GM13977 (cell line): ENCODE results near the gene JADE2.
A peak's percentile ranks its signal among the peaks of the same experiment; 100 is the strongest.

Source experiments
- DNase-seq: peaks from one replicate; pipeline ENCODE4 v3.0.0; 2012; ENCODE audit warnings: low spot score
- in situ Hi-C: fragments of 300-500 bp; cut with MboI; formaldehyde crosslinking; loops from one replicate; pipeline ENCODE4 v1.12.0; 2022; ENCODE audit warnings: low sequenced_read_pairs, low pct_unique_long_range_greater_than_20kb, mixed read lengths, inconsistent platforms; ENCODE audit not compliant: unreplicated experiment
- TF ChIP-seq, protein P1 (sequence below): IDR thresholded peaks from 2 replicates; pipeline ENCODE4 v1.5.1; 2012; ENCODE audit warnings: mild to moderate bottlenecking, control low read depth; ENCODE audit not compliant: insufficient read depth; ENCODE audit errors: extremely low read depth, missing control alignments

The JADE2 gene

DNA sequence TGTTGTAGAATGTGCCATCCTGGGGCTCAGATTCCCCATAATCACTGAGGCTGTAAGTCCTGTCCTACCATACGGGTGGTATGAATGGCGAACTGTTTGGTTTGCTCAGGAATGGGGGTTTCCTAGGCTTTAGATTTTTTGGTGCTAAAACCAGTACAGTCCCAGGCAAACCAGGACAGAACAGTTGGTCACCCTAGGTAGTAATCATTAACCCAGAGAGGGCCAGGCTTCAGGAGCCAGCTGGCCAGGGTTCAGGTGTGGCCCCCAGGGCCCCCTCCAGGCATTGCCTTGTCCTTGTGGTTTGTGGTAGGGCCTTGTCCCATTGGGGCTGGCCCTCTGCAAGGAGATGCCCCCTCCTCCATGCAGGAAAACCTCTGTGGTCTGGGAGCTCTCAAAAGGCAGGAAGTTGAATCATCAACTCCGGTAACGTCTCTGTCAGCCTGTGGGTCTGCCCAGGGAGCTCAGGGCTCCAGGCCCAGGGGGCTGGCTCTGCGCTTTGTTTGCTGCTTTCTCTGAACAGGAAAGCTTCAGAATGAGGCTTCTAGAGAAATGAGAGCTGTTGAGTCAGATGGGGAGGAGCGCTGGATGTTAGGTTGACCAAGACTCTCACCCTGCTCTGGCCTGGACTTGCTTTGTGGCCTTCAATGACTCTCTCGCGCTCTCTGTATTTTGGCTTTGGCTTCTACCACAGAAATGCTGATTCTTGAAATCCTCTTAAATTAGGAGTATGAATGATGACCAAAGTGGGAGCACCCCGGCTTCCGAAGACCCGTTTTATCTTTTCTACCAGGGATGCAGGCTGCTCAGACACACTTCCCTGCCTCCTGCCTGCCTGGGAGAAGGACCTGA lies 22.2 kb upstream of the JADE2 start:
- in situ Hi-C loops: no loop called here
- TF ChIP-seq, protein P1, sequence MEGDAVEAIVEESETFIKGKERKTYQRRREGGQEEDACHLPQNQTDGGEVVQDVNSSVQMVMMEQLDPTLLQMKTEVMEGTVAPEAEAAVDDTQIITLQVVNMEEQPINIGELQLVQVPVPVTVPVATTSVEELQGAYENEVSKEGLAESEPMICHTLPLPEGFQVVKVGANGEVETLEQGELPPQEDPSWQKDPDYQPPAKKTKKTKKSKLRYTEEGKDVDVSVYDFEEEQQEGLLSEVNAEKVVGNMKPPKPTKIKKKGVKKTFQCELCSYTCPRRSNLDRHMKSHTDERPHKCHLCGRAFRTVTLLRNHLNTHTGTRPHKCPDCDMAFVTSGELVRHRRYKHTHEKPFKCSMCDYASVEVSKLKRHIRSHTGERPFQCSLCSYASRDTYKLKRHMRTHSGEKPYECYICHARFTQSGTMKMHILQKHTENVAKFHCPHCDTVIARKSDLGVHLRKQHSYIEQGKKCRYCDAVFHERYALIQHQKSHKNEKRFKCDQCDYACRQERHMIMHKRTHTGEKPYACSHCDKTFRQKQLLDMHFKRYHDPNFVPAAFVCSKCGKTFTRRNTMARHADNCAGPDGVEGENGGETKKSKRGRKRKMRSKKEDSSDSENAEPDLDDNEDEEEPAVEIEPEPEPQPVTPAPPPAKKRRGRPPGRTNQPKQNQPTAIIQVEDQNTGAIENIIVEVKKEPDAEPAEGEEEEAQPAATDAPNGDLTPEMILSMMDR: no peak
- peak; percentile 65 for DNase-seq

DNA sequence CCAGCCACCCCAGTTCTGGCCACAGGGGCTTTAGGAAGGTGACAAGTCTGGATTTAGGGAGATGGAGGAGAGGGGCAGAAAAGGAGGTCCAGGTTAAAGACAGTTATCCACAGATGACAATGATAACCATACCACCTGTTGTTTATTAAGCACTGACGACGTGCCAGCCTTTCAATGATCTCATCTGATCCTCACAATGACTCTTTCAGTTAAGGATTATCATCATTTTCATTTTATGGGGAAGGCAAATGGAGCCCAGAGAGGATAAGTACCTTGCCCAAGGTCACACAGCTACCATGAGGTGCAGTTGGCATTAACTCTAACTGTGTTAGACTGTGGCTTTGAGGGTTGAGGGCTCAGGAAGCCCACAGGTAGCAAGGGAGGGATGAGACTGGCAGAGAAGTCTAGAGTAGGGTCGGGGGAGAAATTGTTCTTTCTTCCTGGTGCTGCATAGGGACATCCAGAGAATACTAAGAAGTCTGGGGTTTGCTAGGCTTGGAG lies 21.5 kb upstream of the JADE2 start:
- TF ChIP-seq, protein P1: no peak
- DNase-seq: no peak
- in situ Hi-C loops: no loop called here

DNA sequence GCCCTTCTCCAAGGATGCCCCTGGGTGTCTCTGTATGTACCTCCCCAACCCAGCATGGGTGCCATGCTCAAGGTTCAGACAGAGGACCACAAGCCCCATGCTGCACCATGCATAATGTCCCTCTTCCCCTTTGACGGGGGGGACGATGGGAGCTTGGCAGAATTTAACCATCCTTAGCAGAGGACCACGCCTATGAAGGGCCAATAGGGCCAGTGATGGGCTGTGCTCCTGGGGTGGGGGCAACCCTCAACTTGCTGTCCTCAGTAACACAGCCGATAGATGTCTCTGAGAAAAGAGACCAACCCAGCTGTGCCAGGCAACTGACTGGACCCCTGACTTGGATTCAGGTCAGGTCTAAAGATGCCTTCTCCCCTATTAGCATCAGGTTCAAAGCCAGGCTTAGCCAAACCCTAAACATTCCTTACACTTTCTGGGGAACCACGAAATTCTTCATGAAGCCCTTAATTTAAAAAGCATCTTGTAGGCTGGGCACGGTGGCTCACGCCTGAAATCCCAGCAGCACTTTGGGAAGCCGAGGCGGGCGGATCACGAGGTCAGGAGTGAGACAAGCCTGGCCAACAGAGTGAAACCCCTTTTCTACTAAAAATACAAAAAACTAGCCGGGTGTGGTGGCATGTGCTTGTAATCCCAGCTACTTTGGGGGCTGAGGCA lies 20.7 kb upstream of the JADE2 start:
- in situ Hi-C loops: no loop called here
- DNase-seq: no peak
- TF ChIP-seq, protein P1: no peak

DNA sequence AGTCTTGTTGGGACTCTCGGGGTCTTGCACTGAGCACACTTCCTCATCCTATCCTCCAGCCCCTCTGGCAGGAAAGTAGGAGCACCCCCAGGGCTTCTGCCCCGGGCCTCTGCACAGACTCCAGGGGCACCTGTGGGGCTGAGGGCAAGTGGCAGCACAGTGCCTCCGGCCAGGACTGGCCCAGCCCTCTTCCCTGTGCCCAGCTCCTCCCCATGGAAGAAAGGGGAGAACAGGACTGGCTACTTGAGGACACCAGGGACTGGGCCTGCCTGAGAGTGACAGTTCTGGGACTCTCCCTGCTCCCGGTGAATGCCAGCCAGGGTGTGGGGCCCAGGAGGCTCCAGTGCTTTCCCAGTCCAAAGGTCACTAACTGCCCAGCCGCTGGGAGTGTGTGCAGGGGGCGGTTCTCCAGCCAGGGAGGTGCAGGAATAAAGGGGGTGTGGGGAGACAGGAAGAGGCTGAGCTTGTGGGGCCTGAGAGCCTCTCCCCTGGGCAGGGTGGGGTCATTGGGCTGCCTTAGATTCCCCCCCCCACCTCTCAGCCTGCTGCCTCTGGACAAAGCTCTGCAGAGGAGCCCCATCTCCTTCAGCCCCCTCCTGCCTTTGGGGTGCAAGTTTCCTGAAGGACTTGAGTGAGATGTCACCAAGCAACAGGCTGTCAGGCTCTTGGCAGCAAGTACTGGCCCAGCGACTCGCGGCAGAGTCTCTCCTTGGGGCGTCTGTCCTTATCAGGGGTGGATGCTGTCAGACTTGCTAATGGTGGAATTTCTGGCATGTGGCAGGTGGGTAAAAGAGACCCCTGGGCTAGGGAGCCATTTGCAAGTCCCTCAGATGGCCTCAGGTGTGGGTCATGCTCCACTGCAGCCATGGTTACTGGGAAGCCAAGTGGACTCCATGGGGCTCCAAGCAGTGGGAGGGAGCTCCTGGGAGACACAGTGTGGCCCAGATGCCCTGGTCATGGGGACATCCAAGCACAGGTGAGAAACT lies 19.1 kb upstream of the JADE2 start:
- TF ChIP-seq, protein P1: no peak
- in situ Hi-C loops: no loop called here
- DNase-seq: no peak

DNA sequence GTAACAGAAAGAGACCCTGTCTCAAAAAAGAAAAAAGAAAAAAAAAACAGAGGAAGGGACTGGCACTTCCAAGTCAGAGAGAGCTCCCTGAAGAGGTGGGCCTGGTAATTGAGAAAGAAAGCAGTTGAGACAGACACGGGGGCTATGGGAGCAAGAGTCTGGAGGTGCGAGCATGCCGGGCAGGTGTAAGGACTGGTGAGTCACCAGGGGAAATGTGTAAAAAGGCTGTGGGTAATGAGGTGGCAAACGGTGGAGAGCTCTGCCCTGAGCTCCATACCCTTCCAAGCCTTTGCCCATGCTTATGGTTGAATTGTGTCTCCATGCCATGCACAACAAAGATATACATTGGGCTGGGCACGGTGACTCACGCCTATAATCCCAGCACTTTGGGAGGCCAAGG lies 18.0 kb upstream of the JADE2 start:
- in situ Hi-C loops: no loop called here
- DNase-seq: no peak
- TF ChIP-seq, protein P1: no peak
